Measurements from ENCODE around the gene EXD3. TPM values are rescaled to one million over a fixed set of nuclear protein-coding genes. Genes with fewer than 3 reads are reported as not detected.

Gene EXD3
- total RNA-seq, 2 experiments from 2014 or later: 20.8 to 27.0 TPM

DNA sequence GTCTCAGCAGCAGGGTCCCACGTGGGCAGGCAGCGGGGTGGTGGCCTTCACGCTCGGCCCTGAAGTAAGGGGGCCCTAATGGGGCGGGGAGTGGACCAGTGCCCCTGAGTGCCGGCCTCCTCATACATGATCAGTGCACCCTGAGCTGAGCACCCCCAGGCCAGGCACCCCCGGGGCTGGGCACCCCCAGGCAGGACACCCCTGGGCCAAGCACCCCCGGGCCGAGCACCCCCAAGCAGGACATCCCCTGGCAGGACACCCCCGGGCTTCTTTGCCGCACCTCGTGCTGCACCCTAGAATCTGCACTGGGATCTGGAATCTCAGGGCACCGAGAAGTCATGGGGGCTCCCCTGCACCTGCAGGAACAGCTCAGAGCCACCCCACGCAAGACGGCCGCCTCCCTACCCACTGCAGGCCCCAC, 51.4 kb downstream of the EXD3 start:
- POLR2A ChIA-PET: no interaction called here
- H2AFZ ChIP-seq (ENCODE audit: low read length): no peak overlapping the region
- H3K27ac ChIP-seq (ENCODE audit: low read depth, low read length, poor library complexity, severe bottlenecking): no peak overlapping the region
- no peaks in the 10 kb centered on the region for H3K36me3 ChIP-seq (ENCODE audit: insufficient read depth, low read length)
- no TSS peak for BruUV-seq (replicated peaks)
- H3K9me2 ChIP-seq (ENCODE audit: insufficient read depth, low read length): no peaks in the 10 kb centered on the region
- TF ChIP-seq, protein P1, sequence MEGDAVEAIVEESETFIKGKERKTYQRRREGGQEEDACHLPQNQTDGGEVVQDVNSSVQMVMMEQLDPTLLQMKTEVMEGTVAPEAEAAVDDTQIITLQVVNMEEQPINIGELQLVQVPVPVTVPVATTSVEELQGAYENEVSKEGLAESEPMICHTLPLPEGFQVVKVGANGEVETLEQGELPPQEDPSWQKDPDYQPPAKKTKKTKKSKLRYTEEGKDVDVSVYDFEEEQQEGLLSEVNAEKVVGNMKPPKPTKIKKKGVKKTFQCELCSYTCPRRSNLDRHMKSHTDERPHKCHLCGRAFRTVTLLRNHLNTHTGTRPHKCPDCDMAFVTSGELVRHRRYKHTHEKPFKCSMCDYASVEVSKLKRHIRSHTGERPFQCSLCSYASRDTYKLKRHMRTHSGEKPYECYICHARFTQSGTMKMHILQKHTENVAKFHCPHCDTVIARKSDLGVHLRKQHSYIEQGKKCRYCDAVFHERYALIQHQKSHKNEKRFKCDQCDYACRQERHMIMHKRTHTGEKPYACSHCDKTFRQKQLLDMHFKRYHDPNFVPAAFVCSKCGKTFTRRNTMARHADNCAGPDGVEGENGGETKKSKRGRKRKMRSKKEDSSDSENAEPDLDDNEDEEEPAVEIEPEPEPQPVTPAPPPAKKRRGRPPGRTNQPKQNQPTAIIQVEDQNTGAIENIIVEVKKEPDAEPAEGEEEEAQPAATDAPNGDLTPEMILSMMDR (conservative IDR thresholded peaks at IDR 0.05; ENCODE audit: low read length): no peak
- no peak for TF ChIP-seq EZH2phosphoT487 (IDR thresholded peaks at IDR 0.05; ENCODE audit: borderline replicate concordance, low read depth, low read length)
- H3K9me3 ChIP-seq (ENCODE audit: low read length): no peaks in the 10 kb centered on the region
- CTCF ChIA-PET (ENCODE audit: unreplicated experiment): no interaction called here
- no peaks in the 10 kb centered on the region for H4K20me1 ChIP-seq (ENCODE audit: insufficient read depth, low read length)
- H3K4me3 ChIP-seq (ENCODE audit: low read depth, low read length, poor library complexity, severe bottlenecking): no peak overlapping the region
- H3K4me1 ChIP-seq (ENCODE audit: insufficient read depth, low read length, poor library complexity, severe bottlenecking): no peaks in the 10 kb centered on the region
- no peaks in the 10 kb centered on the region for H3K79me2 ChIP-seq (ENCODE audit: insufficient read depth, low read depth, low read length)
- H3K4me2 ChIP-seq (ENCODE audit: low read length): no peak overlapping the region
- no peak for DNase-seq (ENCODE audit: low spot score)
- intact Hi-C loops (cut with micrococcal nuclease; ENCODE audit: unreplicated experiment): no loop called here

DNA sequence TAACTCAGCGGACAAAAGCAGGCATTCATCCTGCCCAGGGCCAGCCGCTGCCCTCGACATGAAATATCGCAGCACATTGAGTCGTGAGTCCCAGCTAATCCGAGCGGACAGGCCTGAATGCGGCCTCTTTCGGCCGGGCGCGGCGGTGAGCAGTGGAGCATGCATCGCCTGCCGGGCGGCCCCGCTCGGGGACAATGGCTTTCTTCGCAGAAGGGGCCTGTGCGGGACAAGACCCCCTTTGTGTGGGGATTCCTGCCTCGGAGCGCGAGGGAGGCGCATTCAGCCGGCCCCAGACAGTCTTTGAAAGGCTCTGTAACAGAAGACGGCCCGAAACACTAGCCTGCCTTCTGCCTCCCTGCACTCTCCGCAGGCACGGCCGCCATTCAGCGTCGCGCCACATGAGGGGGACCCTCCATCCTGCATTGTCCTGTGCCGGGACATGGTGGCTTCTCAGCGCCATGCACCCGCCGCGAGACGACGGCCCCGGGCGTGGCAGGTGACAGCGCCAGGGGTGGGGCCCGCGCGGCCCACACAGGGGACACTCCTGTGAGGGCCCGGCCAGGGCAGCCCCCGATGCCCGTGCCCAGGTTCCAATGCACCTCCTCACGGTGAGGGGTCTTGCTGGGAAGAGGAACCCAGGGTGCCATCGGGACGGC, 52.0 kb downstream of the EXD3 start:
- H3K4me1 ChIP-seq (ENCODE audit: insufficient read depth, low read length, poor library complexity, severe bottlenecking): no peaks in the 10 kb centered on the region
- no peak overlapping the region for H3K27ac ChIP-seq (ENCODE audit: low read depth, low read length, poor library complexity, severe bottlenecking)
- H3K9me3 ChIP-seq (ENCODE audit: low read length): no peaks in the 10 kb centered on the region
- intact Hi-C loops (cut with micrococcal nuclease; ENCODE audit: unreplicated experiment): no loop called here
- TF ChIP-seq EZH2phosphoT487 (IDR thresholded peaks at IDR 0.05; ENCODE audit: borderline replicate concordance, low read depth, low read length): no peak
- TF ChIP-seq, protein P1 (conservative IDR thresholded peaks at IDR 0.05; ENCODE audit: low read length): no peak
- no peaks in the 10 kb centered on the region for H4K20me1 ChIP-seq (ENCODE audit: insufficient read depth, low read length)
- H3K4me2 ChIP-seq (ENCODE audit: low read length): no peak overlapping the region
- H3K36me3 ChIP-seq (ENCODE audit: insufficient read depth, low read length): no peaks in the 10 kb centered on the region
- no peak for DNase-seq (ENCODE audit: low spot score)
- H2AFZ ChIP-seq (ENCODE audit: low read length): no peak overlapping the region
- H3K79me2 ChIP-seq (ENCODE audit: insufficient read depth, low read depth, low read length): no peaks in the 10 kb centered on the region
- no peak overlapping the region for H3K4me3 ChIP-seq (ENCODE audit: low read depth, low read length, poor library complexity, severe bottlenecking)
- H3K9me2 ChIP-seq (ENCODE audit: insufficient read depth, low read length): no peaks in the 10 kb centered on the region
- ChIA-PET POLR2A (interaction anchor here (0.6 to 0.7 kb wide), 3 partner anchors 34 to 605 kb away, joined by 3 to 4 read pairs (median 4); no protein-coding TSS in a partner anchor), CTCF (ENCODE audit: unreplicated experiment) (no interaction called here)
- BruUV-seq (replicated peaks): no TSS peak
